GM11168 (cell line): ENCODE results near the gene WNT8A.

ENCODE experiments used
- in situ Hi-C: fragments of 300-500 bp; cut with MboI; formaldehyde crosslinking; loops from one replicate; pipeline ENCODE4 v1.12.0; 2022; ENCODE audit warnings: low sequenced_read_pairs; ENCODE audit not compliant: unreplicated experiment

The WNT8A gene

GRCh38 chr5:138078006-138078643 is 5.7 kb upstream of the WNT8A start:
- in situ Hi-C loops: loop anchor here (5.0 kb wide), 2 partner anchors 41 to 49 kb away; no protein-coding TSS in a partner anchor

GRCh38 chr5:138082033-138082432 is 1.8 kb upstream of the WNT8A start:
- in situ Hi-C loops: no loop called here

- in situ Hi-C loops: no loop called here
Measured at GRCh38 chr5:138091685-138092084, 7.9 kb downstream of the WNT8A start.

DNA sequence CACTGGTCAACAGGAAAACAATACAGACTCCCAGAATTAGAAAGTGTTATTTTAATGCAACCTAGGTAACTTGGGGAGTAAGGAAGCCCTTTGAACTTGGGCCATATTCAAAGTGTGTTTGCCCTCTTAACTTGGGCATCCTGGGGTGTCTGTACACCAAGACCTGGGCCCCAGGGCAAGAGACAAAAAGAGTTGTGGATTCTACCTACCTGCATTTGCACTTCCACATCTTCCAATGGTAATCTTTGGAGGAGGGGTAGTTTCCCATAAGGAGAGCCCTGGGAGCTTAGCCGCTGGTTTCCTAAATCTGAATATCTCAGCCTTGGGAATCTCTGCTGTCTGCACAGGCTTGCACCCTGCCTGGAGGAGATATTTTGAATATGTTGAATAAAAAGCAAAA is 8.5 kb downstream of the WNT8A start:
- in situ Hi-C loops: no loop called here

GRCh38 chr5:138093036-138093435 is 9.2 kb downstream of the WNT8A start:
- in situ Hi-C loops: no loop called here

DNA sequence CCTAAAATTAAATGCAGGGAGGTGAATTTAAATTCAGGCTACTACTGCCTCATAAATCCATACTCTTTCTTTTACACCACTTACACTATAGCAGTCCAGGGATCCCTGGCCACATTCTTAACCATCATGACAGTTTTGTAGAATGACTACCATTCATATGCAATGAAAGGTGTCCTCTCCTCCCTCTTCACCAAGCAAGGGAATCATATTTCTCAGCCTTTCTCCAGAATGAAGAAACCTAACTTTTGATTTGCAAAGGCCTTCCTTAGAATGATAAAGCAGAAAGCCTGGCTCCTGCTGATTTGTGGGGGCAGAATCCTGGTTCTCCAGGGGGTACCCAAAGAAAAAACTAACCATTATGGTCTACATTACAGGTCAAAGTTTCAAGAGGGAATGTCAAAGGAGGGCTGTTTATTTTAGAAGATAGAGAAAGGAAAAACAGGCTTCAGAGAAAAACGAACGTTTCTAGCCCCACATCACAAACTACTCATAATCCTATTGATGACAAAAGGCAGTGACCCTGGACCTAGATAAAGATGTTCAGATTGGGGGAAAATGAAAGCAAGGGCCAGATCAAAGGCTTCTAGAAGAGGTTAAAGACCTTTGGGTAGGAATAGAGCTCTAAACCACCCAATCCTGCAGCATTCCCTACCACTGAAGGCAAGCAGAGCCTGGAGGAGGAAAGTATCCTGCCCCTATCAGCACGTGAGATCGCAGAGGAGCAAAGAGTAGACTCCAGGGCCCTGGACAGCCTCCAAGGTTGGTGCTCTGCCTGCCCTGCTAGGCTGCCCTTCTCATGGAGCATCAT is 11.5 kb downstream of the WNT8A start:
- in situ Hi-C loops: no loop called here

DNA sequence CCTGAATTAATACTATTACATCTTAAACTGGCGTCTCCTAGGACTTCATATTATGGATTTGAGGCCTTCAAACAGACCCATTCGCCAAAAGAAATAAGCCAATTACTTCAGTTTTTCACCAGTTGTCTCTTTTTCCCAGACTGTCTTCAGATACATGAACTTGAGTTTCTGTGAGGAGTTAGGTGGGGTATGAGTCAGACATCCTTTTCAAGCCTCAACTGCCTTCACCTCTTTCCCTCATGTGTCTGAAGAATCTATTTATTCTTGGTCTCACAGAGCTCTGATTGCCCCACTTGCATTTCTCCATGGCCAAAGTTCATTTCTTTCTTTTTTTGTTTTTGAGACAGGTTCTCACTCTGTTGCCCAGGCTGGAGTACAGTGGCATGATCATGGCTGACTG is 12.5 kb downstream of the WNT8A start:
- in situ Hi-C loops: no loop called here

GRCh38 chr5:138096997-138097828 is 13.4 kb downstream of the WNT8A start:
- in situ Hi-C loops: no loop called here

GRCh38 chr5:138102454-138103318 is 18.9 kb downstream of the WNT8A start:
- in situ Hi-C loops: no loop called here

DNA sequence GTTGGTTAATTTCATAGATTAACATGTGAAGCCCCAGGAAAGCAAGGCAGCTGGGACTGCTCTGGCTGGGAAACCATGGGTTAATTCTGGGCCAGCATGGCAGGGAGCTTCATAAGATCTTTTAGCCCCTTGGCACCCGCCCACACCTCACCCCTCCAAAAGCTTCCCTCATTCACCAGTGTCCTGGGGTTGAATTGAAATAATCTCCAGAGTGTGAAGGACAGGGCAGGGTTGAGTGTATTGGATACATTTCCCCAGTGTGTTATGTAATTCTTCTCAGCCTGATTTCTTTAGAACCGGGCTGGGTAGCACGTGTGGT is 19.4 kb downstream of the WNT8A start:
- in situ Hi-C loops: no loop called here

- in situ Hi-C loops: no loop called here
Measured at GRCh38 chr5:138105709-138106108, 21.9 kb downstream of the WNT8A start.

GRCh38 chr5:138107213-138107612 is 23.4 kb downstream of the WNT8A start:
- in situ Hi-C loops: no loop called here

DNA sequence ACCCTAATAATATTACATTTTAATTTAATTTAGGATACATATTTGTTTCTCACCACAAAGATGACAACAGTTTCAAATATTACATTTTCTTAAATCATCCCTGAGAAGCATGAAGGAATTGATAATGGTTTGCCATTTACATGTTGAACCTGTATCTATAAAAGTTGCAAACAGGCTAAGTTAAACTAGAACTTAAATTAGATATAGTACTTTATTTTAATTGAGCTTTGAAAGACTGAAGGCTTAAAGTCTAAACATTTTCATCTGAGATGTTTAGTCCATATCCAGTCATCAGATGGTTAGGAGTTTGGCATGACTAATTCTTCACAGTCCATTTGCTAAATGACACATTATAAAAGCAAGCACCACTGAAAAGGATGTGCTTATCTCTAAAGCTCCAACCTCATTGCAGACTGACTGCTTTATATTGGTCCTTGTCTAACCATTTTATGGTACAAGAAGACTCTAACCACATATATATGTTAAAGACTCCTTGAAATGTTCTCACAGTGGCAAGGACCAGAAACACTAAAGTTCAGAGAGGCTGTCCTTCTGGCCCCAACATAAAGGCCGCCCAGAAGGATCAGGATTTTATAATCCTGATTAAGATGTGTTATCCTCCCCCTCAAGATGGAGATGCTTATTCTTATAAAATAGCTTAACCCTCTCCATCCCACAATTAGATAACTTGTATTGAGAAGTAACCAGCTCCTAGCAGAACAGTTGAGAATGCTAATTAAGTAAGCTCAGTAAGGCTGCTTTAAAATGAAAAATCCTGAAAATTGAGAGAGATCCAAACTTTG is 25.8 kb downstream of the WNT8A start:
- in situ Hi-C loops: no loop called here

- in situ Hi-C loops: no loop called here
Measured at GRCh38 chr5:138110266-138110963, 26.6 kb downstream of the WNT8A start.

- in situ Hi-C loops: no loop called here
Measured at GRCh38 chr5:138111181-138111580, 27.3 kb downstream of the WNT8A start.

GRCh38 chr5:138111937-138112336 is 28.1 kb downstream of the WNT8A start:
- in situ Hi-C loops: no loop called here

- in situ Hi-C loops: no loop called here
Measured at GRCh38 chr5:138115254-138115653, 31.4 kb downstream of the WNT8A start.

DNA sequence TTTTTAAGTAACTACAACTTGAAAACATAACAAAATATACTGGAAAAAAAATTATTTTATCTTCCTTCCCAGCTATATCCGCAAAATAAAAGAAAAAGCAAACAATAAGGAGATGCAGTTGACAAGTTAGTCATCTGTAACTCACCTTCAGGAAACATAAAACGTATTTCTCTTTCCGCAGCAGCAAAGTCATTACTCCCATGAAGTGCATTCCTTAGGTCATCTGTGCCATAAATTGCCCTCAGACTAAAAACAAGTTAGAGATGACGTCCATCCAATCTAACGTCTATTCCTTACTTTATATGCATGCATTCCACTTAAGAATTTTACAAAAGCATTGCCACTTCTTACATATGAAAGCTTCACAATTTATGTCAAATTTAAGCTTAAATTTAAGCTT is 44.5 kb downstream of the WNT8A start:
- in situ Hi-C loops: loop anchor here (5.0 kb wide), 1 partner anchor 51 kb away; no protein-coding TSS in a partner anchor

GRCh38 chr5:138129347-138129746 is 45.5 kb downstream of the WNT8A start:
- in situ Hi-C loops: loop anchor here (5.0 kb wide), 1 partner anchor 52 kb away; no protein-coding TSS in a partner anchor
